ENCODE measurements around the gene DAB2. TPM values are rescaled to one million over a fixed set of nuclear protein-coding genes. Genes with fewer than 3 reads are reported as not detected.

Gene DAB2
- total and polyA plus RNA-seq, 2 of the 8 experiments (the other 6 are each of a cell fraction or from before 2014, with no cell fraction given), result 2.6 to 4.9 TPM

GRCh38 chr5:39409033-39409432 is 15.7 kb downstream of the DAB2 start (continued):
- TF ChIP-seq MAFK (IDR thresholded peaks at IDR 0.05; ENCODE audit: low read depth, low read length) (no peak), YY1 (IDR thresholded peaks at IDR 0.05; ENCODE audit: low read depth, low read length) (no peak), CTBP2 (IDR thresholded peaks at IDR 0.05; ENCODE audit: borderline replicate concordance, insufficient read depth, insufficient read length, low read length) (no peak), ATF3 (IDR thresholded peaks at IDR 0.05; ENCODE audit: insufficient read depth, low read depth, low read length) (no peak), CHD1 (IDR thresholded peaks at IDR 0.05; ENCODE audit: low read depth, low read length) (no peak), POU5F1 (IDR thresholded peaks at IDR 0.05; ENCODE audit: low read depth, low read length) (no peak)
